SK-N-SH treated with all-trans-retinoic acid at 6 μM for 48 hours (cell line): ENCODE results near the gene CCDC171.

Source experiments
- ATAC-seq: fragments of 200-7000 bp; cut with Tn5 transposase; 3 replicates; pipeline ENCODE4 v1.9.1; 2020; ENCODE audit warnings: mild to moderate bottlenecking, moderate library complexity
- ARNTL ChIP-seq: fragments of 450-650 bp; formaldehyde crosslinking; IDR thresholded peaks from 2 replicates; pipeline ENCODE4 v1.5.0; 2020; ENCODE audit warnings: low read depth, mild to moderate bottlenecking, moderate library complexity, borderline replicate concordance
- BACH2 ChIP-seq: fragments of 250-450 bp; sonication (Bioruptor Pico); IDR thresholded peaks from 2 replicates; pipeline ENCODE4 v1.9.0; 2021; ENCODE audit warnings: mild to moderate bottlenecking, borderline replicate concordance
- CREB5 ChIP-seq: fragments of 250-450 bp; sonication (Bioruptor Pico); IDR thresholded peaks from 2 replicates; pipeline ENCODE4 v1.5.1; 2020; ENCODE audit warnings: low read depth, mild to moderate bottlenecking, moderate library complexity
- CSDC2 ChIP-seq: fragments of 250-450 bp; sonication (Bioruptor Pico); IDR thresholded peaks from 2 replicates; pipeline ENCODE4 v1.5.0; 2020; ENCODE audit warnings: mild to moderate bottlenecking, moderate library complexity
- CSRNP3 ChIP-seq: fragments of 250-450 bp; sonication (Bioruptor Pico); IDR thresholded peaks from 2 replicates; pipeline ENCODE4 v1.5.1; 2021; ENCODE audit warnings: mild to moderate bottlenecking, moderate library complexity
- ESRRG ChIP-seq: fragments of 250-450 bp; sonication (Bioruptor Pico); IDR thresholded peaks from 2 replicates; pipeline ENCODE4 v1.6.1; 2021; ENCODE audit warnings: mild to moderate bottlenecking
- GLIS3 ChIP-seq: fragments of 250-450 bp; sonication (Bioruptor Pico); IDR thresholded peaks from 2 replicates; pipeline ENCODE4 v1.5.0; 2020; ENCODE audit warnings: mild to moderate bottlenecking, moderate library complexity
- ISL1 ChIP-seq: fragments of 250-450 bp; sonication (Bioruptor Pico); IDR thresholded peaks from 2 replicates; pipeline ENCODE4 v2.1.2; 2022; ENCODE audit warnings: mild to moderate bottlenecking, moderate library complexity
- OSR1 ChIP-seq: fragments of 250-450 bp; sonication (Bioruptor Pico); IDR thresholded peaks from 2 replicates; pipeline ENCODE4 v1.8.0; 2022; ENCODE audit warnings: moderate library complexity, mild to moderate bottlenecking, inconsistent platforms
- PATZ1 ChIP-seq: fragments of 250-450 bp; sonication (Bioruptor Pico); IDR thresholded peaks from 2 replicates; pipeline ENCODE4 v1.8.0; 2020; ENCODE audit warnings: mild to moderate bottlenecking, moderate library complexity, borderline replicate concordance
- POU6F1 ChIP-seq: fragments of 250-450 bp; sonication (Bioruptor Pico); IDR thresholded peaks from 2 replicates; pipeline ENCODE4 v1.8.0; 2021; ENCODE audit warnings: low read depth, mild to moderate bottlenecking, moderate library complexity, borderline replicate concordance
- PPARA ChIP-seq: fragments of 250-450 bp; sonication (Bioruptor Pico); IDR thresholded peaks from 2 replicates; pipeline ENCODE4 v1.5.0; 2020; ENCODE audit warnings: mild to moderate bottlenecking, borderline replicate concordance
- RARB ChIP-seq: fragments of 250-450 bp; sonication (Bioruptor Pico); IDR thresholded peaks from 2 replicates; pipeline ENCODE4 v1.8.0; 2021; ENCODE audit warnings: mild to moderate bottlenecking, moderate library complexity
- SNAI2 ChIP-seq: fragments of 250-450 bp; sonication (Bioruptor Pico); IDR thresholded peaks from 2 replicates; pipeline ENCODE4 v1.5.0; 2020; ENCODE audit warnings: mild to moderate bottlenecking, moderate library complexity
- TCF4 ChIP-seq: fragments of 250-450 bp; sonication (Bioruptor Pico); IDR thresholded peaks from 2 replicates; pipeline ENCODE4 v1.8.0; 2021; ENCODE audit warnings: mild to moderate bottlenecking, moderate library complexity, borderline replicate concordance
- TOX ChIP-seq: fragments of 250-450 bp; sonication (Bioruptor Pico); IDR thresholded peaks from 2 replicates; pipeline ENCODE4 v1.8.0; 2021; ENCODE audit warnings: mild to moderate bottlenecking, moderate library complexity, borderline replicate concordance
- TSHZ2 ChIP-seq: fragments of 250-450 bp; sonication (Bioruptor Pico); IDR thresholded peaks from 2 replicates; pipeline ENCODE4 v1.5.0; 2020; ENCODE audit warnings: mild to moderate bottlenecking, moderate library complexity
- ZC3H10 ChIP-seq: fragments of 250-450 bp; sonication (Bioruptor Pico); IDR thresholded peaks from 2 replicates; pipeline ENCODE4 v1.5.1; 2021; ENCODE audit warnings: mild to moderate bottlenecking, moderate library complexity
- ZFP3 ChIP-seq: fragments of 250-450 bp; sonication (Bioruptor Pico); IDR thresholded peaks from 2 replicates; pipeline ENCODE4 v1.5.0; 2020; ENCODE audit warnings: mild to moderate bottlenecking, moderate library complexity
- ZFP30 ChIP-seq: fragments of 450-650 bp; formaldehyde crosslinking; IDR thresholded peaks from 2 replicates; pipeline ENCODE4 v1.5.0; 2022; ENCODE audit warnings: mild to moderate bottlenecking, moderate library complexity
- ZNF565 ChIP-seq: fragments of 450-650 bp; formaldehyde crosslinking; conservative IDR thresholded peaks from 2 replicates; pipeline ENCODE4 v1.5.0; 2020; ENCODE audit warnings: low read depth, mild to moderate bottlenecking, moderate library complexity
- ZNF8 ChIP-seq: fragments of 450-650 bp; formaldehyde crosslinking; IDR thresholded peaks from 2 replicates; pipeline ENCODE4 v1.5.0; 2020; ENCODE audit warnings: mild to moderate bottlenecking, moderate library complexity

CCDC171 gene

GRCh38 chr9:15856591-15856990 lies 303.7 kb downstream of the CCDC171 start (continued):
- no peak for TF ChIP-seq PATZ1 (CRISPR knock-in tag)
- TF ChIP-seq CSDC2 (CRISPR knock-in tag), result no peak
- no peak for TF ChIP-seq TOX
- no peak for TF ChIP-seq ZNF565 (CRISPR knock-in tag)
- no peak for TF ChIP-seq PPARA (CRISPR knock-in tag)
- TF ChIP-seq CREB5, result no peak
- TF ChIP-seq BACH2 (CRISPR knock-in tag), result no peak
- TF ChIP-seq, all 23 proteins: peak for 0

- ATAC-seq, result no peak
- TF ChIP-seq TCF4 (no peak), ARNTL (CRISPR knock-in tag) (no peak), SNAI2 (no peak), POU6F1 (no peak), PPARA (CRISPR knock-in tag) (no peak), ZFP30 (CRISPR knock-in tag) (no peak), TSHZ2 (no peak), PATZ1 (CRISPR knock-in tag) (no peak), ZC3H10 (CRISPR knock-in tag) (no peak), ZNF565 (CRISPR knock-in tag) (no peak), GLIS3 (CRISPR knock-in tag) (no peak), OSR1 (CRISPR knock-in tag) (no peak), RARB (CRISPR knock-in tag) (no peak), ESRRG (CRISPR knock-in tag) (no peak), ZNF8 (CRISPR knock-in tag) (no peak)
Measured at GRCh38 chr9:15867334-15867733, 314.5 kb downstream of the CCDC171 start.

- ATAC-seq, result no peak
- TF ChIP-seq TSHZ2, result no peak
- no peak for TF ChIP-seq ZC3H10 (CRISPR knock-in tag)
- TF ChIP-seq PPARA (CRISPR knock-in tag), result no peak
- no peak for TF ChIP-seq OSR1 (CRISPR knock-in tag)
- TF ChIP-seq ISL1 (CRISPR knock-in tag), result no peak
- TF ChIP-seq SNAI2, result no peak
- no peak for TF ChIP-seq TCF4
- TF ChIP-seq ZNF8 (CRISPR knock-in tag), result no peak
- TF ChIP-seq POU6F1, result no peak
- TF ChIP-seq ZFP3 (CRISPR knock-in tag), result no peak
- no peak for TF ChIP-seq CSRNP3
- TF ChIP-seq RARB (CRISPR knock-in tag), result no peak
- TF ChIP-seq ZFP30 (CRISPR knock-in tag), result no peak
- TF ChIP-seq BACH2 (CRISPR knock-in tag), result no peak
Measured at GRCh38 chr9:15867988-15868387, 315.1 kb downstream of the CCDC171 start.
